T-helper 17 cell (primary cell): ENCODE measurements around the gene PACSIN2. TPM values are rescaled to one million over a fixed set of nuclear protein-coding genes. Genes with fewer than 3 reads are reported as not detected.

Experiments
- ATAC-seq: fragments of 150-1000 bp; cut with Tn5 transposase; 2 replicates; pipeline ENCODE4 v1.10.0; 2021; ENCODE audit warnings: mild to moderate bottlenecking, moderate library complexity
- DNase-seq, 3 donors: peaks; one replicate each; pipeline versions ENCODE4 v3.0.0 to v3.0.0-alpha.2; 2020 to 2021
- H3K9me3 ChIP-seq: one replicate; pipeline ENCODE4 v1.7.0; 2013; ENCODE audit warnings: low read length, mild to moderate bottlenecking; ENCODE audit not compliant: control insufficient read depth, poor library complexity, severe bottlenecking
- H3K27ac Mint-ChIP-seq: one replicate; pipeline ENCODE4 v1.8.0; 2022; ENCODE audit warnings: mild to moderate bottlenecking, moderate library complexity, mixed read lengths
- H3K27me3 Mint-ChIP-seq: one replicate; pipeline ENCODE4 v1.8.0; 2022; ENCODE audit warnings: mixed read lengths
- H3K36me3 Mint-ChIP-seq: one replicate; pipeline ENCODE4 v1.8.0; 2022; ENCODE audit warnings: low read depth, mixed read lengths
- H3K4me1 Mint-ChIP-seq: one replicate; pipeline ENCODE4 v1.8.0; 2022; ENCODE audit warnings: mild to moderate bottlenecking, mixed read lengths
- H3K4me3 Mint-ChIP-seq: one replicate; pipeline ENCODE4 v1.8.0; 2022; ENCODE audit warnings: mild to moderate bottlenecking, moderate library complexity, mixed read lengths
- total RNA-seq, 4 donors: library from RNA in 2 of 4; stranded (reverse) in 2 of 4; gene quantifications; one replicate each; pipeline ENCODE4 v1.2.3 and lab custom pipeline; 2022 to 2026

The PACSIN2 gene
- total RNA-seq (10 to 100 TPM; 36.8 to 61.3 TPM), total RNA-seq (lab: John Stamatoyannopoulos, UW) (56.7 to 63.0 reads per million in 2 donors)

- peaks cover 23% of the 10 kb centered on the region for H3K4me1 Mint-ChIP-seq
- peak; percentile 98 for ATAC-seq
- H3K27me3 Mint-ChIP-seq, result no peaks in the 10 kb centered on the region
- DNase-seq, result peak; percentile 97 to 99 (median 98)
- H3K9me3 ChIP-seq, result no peaks in the 10 kb centered on the region
- H3K27ac Mint-ChIP-seq, result peak within 1 kb of the TSS; percentile 94
- H3K4me3 Mint-ChIP-seq, result peak within 1 kb of the TSS; percentile 98
- H3K36me3 Mint-ChIP-seq, result no peaks in the 10 kb centered on the region
These were observed at the start of gene PACSIN2 for GRCh38 chr22:43014869-43015676. TSS of gene PACSIN2 (minus strand) at chr22:43015149. CDS start at chr22:42912080, 103,069 bp downstream.

GRCh38 chr22:43060183-43060582 is 45.2 kb upstream of the PACSIN2 start:
- DNase-seq (peak in 1 of 3 donors; percentile 26), ATAC-seq (no peak)
- Mint-ChIP-seq H3K4me1 (no peaks in the 10 kb centered on the region), H3K27me3 (no peaks in the 10 kb centered on the region), H3K36me3 (peaks cover 5% of the 10 kb centered on the region), H3K4me3 (no peak overlapping the region), H3K27ac (peak overlapping the region; percentile 34)
- no peaks in the 10 kb centered on the region for H3K9me3 ChIP-seq

GRCh38 chr22:43057641-43058040 is 42.7 kb upstream of the PACSIN2 start:
- Mint-ChIP-seq H3K4me3 (no peak overlapping the region), H3K27me3 (no peaks in the 10 kb centered on the region), H3K36me3 (no peaks in the 10 kb centered on the region), H3K27ac (no peak overlapping the region), H3K4me1 (no peaks in the 10 kb centered on the region)
- no peaks in the 10 kb centered on the region for H3K9me3 ChIP-seq
- DNase-seq, result no peak
- ATAC-seq, result no peak

GRCh38 chr22:43053176-43053575 is 38.2 kb upstream of the PACSIN2 start:
- DNase-seq (no peak), ATAC-seq (no peak)
- no peaks in the 10 kb centered on the region for H3K9me3 ChIP-seq
- Mint-ChIP-seq H3K36me3 (no peaks in the 10 kb centered on the region), H3K4me3 (no peak overlapping the region), H3K4me1 (no peaks in the 10 kb centered on the region), H3K27ac (no peak overlapping the region), H3K27me3 (no peaks in the 10 kb centered on the region)

GRCh38 chr22:43050995-43051394 is 36.0 kb upstream of the PACSIN2 start:
- no peaks in the 10 kb centered on the region for H3K9me3 ChIP-seq
- no peaks in the 10 kb centered on the region for H3K36me3 Mint-ChIP-seq
- ATAC-seq, result no peak
- DNase-seq, result no peak
- no peak overlapping the region for H3K27ac Mint-ChIP-seq
- H3K4me1 Mint-ChIP-seq, result no peaks in the 10 kb centered on the region
- no peak overlapping the region for H3K4me3 Mint-ChIP-seq
- H3K27me3 Mint-ChIP-seq, result no peaks in the 10 kb centered on the region

GRCh38 chr22:43047605-43048004 is 32.7 kb upstream of the PACSIN2 start:
- Mint-ChIP-seq H3K4me1 (peaks cover 3% of the 10 kb centered on the region), H3K4me3 (no peak overlapping the region), H3K27ac (no peak overlapping the region), H3K36me3 (no peaks in the 10 kb centered on the region), H3K27me3 (no peaks in the 10 kb centered on the region)
- ATAC-seq (no peak), DNase-seq (no peak)
- H3K9me3 ChIP-seq, result no peaks in the 10 kb centered on the region

GRCh38 chr22:43044290-43044712 is 29.4 kb upstream of the PACSIN2 start:
- no peaks in the 10 kb centered on the region for H3K9me3 ChIP-seq
- DNase-seq (no peak), ATAC-seq (no peak)
- H3K4me3 Mint-ChIP-seq, result no peak overlapping the region
- H3K4me1 Mint-ChIP-seq, result peaks cover 3% of the 10 kb centered on the region
- H3K36me3 Mint-ChIP-seq, result no peaks in the 10 kb centered on the region
- no peak overlapping the region for H3K27ac Mint-ChIP-seq
- H3K27me3 Mint-ChIP-seq, result no peaks in the 10 kb centered on the region

- Mint-ChIP-seq H3K27me3 (no peaks in the 10 kb centered on the region), H3K36me3 (no peaks in the 10 kb centered on the region), H3K4me3 (no peak overlapping the region), H3K27ac (no peak overlapping the region), H3K4me1 (peaks cover 3% of the 10 kb centered on the region)
- ATAC-seq, result no peak
- H3K9me3 ChIP-seq, result no peaks in the 10 kb centered on the region
- no peak for DNase-seq
These were observed 27.3 kb upstream of the PACSIN2 start for GRCh38 chr22:43042101-43042780.

- Mint-ChIP-seq H3K4me3 (no peak overlapping the region), H3K4me1 (peaks cover 3% of the 10 kb centered on the region), H3K27ac (no peak overlapping the region), H3K36me3 (no peaks in the 10 kb centered on the region), H3K27me3 (no peaks in the 10 kb centered on the region)
- H3K9me3 ChIP-seq, result no peaks in the 10 kb centered on the region
- ATAC-seq (no peak), DNase-seq (no peak)
These were observed 24.9 kb upstream of the PACSIN2 start for GRCh38 chr22:43039800-43040199.

- H3K9me3 ChIP-seq, result no peaks in the 10 kb centered on the region
- no peak for ATAC-seq
- H3K4me3 Mint-ChIP-seq, result no peak overlapping the region
- H3K27me3 Mint-ChIP-seq, result no peaks in the 10 kb centered on the region
- H3K36me3 Mint-ChIP-seq, result no peaks in the 10 kb centered on the region
- no peak overlapping the region for H3K27ac Mint-ChIP-seq
- no peak for DNase-seq
- H3K4me1 Mint-ChIP-seq, result peaks cover 4% of the 10 kb centered on the region
These were observed 23.4 kb upstream of the PACSIN2 start for GRCh38 chr22:43038325-43038724.

- peaks cover 3% of the 10 kb centered on the region for H3K4me1 Mint-ChIP-seq
- H3K27ac Mint-ChIP-seq, result no peak overlapping the region
- ATAC-seq (no peak), DNase-seq (no peak)
- H3K36me3 Mint-ChIP-seq, result no peaks in the 10 kb centered on the region
- no peaks in the 10 kb centered on the region for H3K9me3 ChIP-seq
- no peaks in the 10 kb centered on the region for H3K27me3 Mint-ChIP-seq
- H3K4me3 Mint-ChIP-seq, result no peak overlapping the region
These were observed 21.4 kb upstream of the PACSIN2 start for GRCh38 chr22:43036282-43036829.

GRCh38 chr22:43035250-43035649 is 20.3 kb upstream of the PACSIN2 start:
- H3K9me3 ChIP-seq, result no peaks in the 10 kb centered on the region
- H3K4me3 Mint-ChIP-seq, result no peak overlapping the region
- ATAC-seq (no peak), DNase-seq (no peak)
- no peak overlapping the region for H3K27ac Mint-ChIP-seq
- no peaks in the 10 kb centered on the region for H3K27me3 Mint-ChIP-seq
- H3K36me3 Mint-ChIP-seq, result no peaks in the 10 kb centered on the region
- peaks cover 7% of the 10 kb centered on the region for H3K4me1 Mint-ChIP-seq

GRCh38 chr22:43031617-43032016 is 16.7 kb upstream of the PACSIN2 start:
- no peak overlapping the region for H3K27ac Mint-ChIP-seq
- no peak for ATAC-seq
- no peaks in the 10 kb centered on the region for H3K9me3 ChIP-seq
- H3K27me3 Mint-ChIP-seq, result no peaks in the 10 kb centered on the region
- no peaks in the 10 kb centered on the region for H3K36me3 Mint-ChIP-seq
- DNase-seq, result no peak
- H3K4me3 Mint-ChIP-seq, result no peak overlapping the region
- H3K4me1 Mint-ChIP-seq, result peaks cover 8% of the 10 kb centered on the region
